ENCODE measurements around the gene MYLK4. TPM values are rescaled to one million over a fixed set of nuclear protein-coding genes. Genes with fewer than 3 reads are reported as not detected.
"Not testable (repeated sequence)": the region's sequence is repeated elsewhere in the genome, so short reads cannot be mapped to it uniquely, and the experiment has no call there.

The MYLK4 gene
- total RNA-seq, 2 experiments from 2014 or later, result 0.07 TPM; not detected in 1

DNA sequence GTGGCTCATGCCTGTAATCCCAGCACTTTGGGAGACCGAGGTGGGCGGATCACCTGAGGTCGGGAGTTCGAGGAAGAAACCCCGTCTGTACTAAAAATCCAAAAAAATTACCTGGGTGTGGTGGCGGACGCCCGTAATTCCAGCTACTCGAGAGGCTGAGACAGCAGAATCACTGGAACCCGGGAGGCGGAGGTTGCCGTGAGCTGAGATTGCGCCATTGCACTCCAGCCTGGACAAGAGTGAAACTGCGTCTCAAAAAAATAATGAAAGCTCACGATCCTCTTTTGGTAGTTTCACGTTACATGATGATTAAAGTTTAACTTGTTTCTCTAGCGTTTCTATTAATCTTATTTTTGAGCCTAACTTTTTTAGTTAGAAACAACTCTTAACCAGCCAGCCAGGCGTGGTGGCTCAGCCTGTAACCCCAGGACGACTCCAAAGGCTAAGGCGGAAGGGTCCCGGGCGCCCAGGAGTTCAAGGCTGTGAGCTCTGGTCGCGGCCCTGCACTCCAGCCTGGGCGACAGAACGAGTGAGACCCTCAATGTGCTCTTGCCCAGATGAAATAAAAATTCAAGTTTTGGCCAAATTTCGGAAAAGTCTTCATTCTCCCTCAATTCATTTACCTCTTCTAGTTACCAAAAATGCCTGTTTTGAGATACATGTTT lies 13.3 kb upstream of the MYLK4 start:
- H3K4me1 Mint-ChIP-seq (ENCODE audit: low read depth), result peaks cover 38% of the 10 kb centered on the region
- intact Hi-C loops (cut with micrococcal nuclease), result loop anchor here (2.0 to 10.0 kb wide), 3 partner anchors 77 to 1371 kb away; partner anchors contain the start of genes ECI2, GMDS and SERPINB1
- no peaks in the 10 kb centered on the region for H3K27me3 Mint-ChIP-seq (ENCODE audit: low read depth)
- H3K4me3 Mint-ChIP-seq, result peak overlapping the region; percentile 93
- DNase-seq, result no peak
- peaks cover 8% of the 10 kb centered on the region for H3K36me3 Mint-ChIP-seq (ENCODE audit: low read depth)
- CTCF ChIA-PET, result interaction anchor here (0.9 to 7.9 kb wide), 3 partner anchors 11 to 130 kb away, joined by 3 to 72 read pairs (median 4); partner anchors contain the start of gene MYLK4
- peak overlapping the region; percentile 96 for H3K27ac Mint-ChIP-seq
- no peaks in the 10 kb centered on the region for H3K9me3 Mint-ChIP-seq

DNA sequence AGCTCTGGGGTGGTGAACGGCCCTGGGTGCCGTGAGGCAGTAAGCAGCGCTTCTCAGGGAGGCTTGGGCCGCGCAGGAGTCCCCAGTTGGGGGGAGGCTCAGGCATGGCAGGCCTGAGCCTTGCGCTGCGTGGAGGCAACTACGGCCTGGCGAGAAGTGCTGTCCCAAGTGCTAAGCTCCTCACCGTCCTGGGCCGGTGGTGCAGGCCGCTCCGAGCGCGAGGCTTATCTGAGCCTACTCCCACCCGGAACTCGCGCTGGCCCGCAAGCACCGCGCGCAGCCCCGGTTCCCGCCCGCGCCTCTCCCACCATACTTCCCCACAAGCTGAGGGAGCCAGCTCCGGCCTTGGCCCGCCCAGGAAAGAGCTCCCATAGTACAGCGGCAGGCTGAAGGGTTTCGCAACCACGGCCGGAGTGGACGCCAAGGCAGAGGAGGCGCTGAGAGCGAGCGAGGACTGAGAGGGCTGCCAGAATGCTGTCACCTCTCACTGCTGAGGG lies 12.7 kb upstream of the MYLK4 start:
- CTCF ChIA-PET, result interaction anchor here (0.6 to 7.9 kb wide), 6 partner anchors 10 to 227 kb away, joined by 3 to 72 read pairs (median 4); partner anchors contain the start of gene MYLK4
- no peaks in the 10 kb centered on the region for H3K9me3 Mint-ChIP-seq
- H3K36me3 Mint-ChIP-seq (ENCODE audit: low read depth), result peaks cover 6% of the 10 kb centered on the region
- peaks cover 34% of the 10 kb centered on the region for H3K4me1 Mint-ChIP-seq (ENCODE audit: low read depth)
- H3K4me3 Mint-ChIP-seq, result peak overlapping the region; percentile 24
- no peak overlapping the region for H3K27ac Mint-ChIP-seq
- DNase-seq, result no peak
- no peaks in the 10 kb centered on the region for H3K27me3 Mint-ChIP-seq (ENCODE audit: low read depth)
- intact Hi-C loops (cut with micrococcal nuclease), result loop anchor here (10.0 kb wide), 2 partner anchors 519 to 1371 kb away; partner anchors contain the start of genes ECI2 and GMDS

DNA sequence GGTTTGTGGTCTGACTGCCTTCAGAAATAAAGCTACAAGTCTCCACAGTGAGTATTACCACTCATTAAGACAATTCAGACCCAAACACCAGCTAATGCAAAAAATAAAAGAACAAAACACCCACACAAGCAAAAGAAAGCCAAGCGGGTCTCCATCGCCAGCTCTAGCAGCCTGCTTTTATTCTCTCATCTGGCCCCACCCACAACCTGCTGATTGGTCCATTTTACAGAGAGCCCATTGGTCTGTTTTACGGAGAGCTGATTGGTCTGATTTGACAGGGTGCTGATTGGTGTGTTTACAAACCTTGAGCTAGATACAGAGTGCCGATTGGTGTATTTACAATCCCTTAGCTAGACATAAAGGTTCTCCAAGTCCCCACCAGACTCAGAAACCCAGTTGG lies 12.1 kb upstream of the MYLK4 start:
- H3K27me3 Mint-ChIP-seq (ENCODE audit: low read depth); H3K4me3 Mint-ChIP-seq; H3K27ac Mint-ChIP-seq; H3K9me3 Mint-ChIP-seq; H3K36me3 Mint-ChIP-seq (ENCODE audit: low read depth): not testable (repeated sequence)
- peaks cover 29% of the 10 kb centered on the region for H3K4me1 Mint-ChIP-seq (ENCODE audit: low read depth)
- intact Hi-C loops (cut with micrococcal nuclease), result loop anchor here (10.0 kb wide), 2 partner anchors 518 to 1372 kb away; partner anchors contain the start of genes ECI2 and GMDS
- peak; percentile 39 for DNase-seq
- CTCF ChIA-PET, result interaction anchor here (0.6 to 7.9 kb wide), 4 partner anchors 13 to 227 kb away, joined by 3 to 72 read pairs (median 4); partner anchors contain the start of gene MYLK4

DNA sequence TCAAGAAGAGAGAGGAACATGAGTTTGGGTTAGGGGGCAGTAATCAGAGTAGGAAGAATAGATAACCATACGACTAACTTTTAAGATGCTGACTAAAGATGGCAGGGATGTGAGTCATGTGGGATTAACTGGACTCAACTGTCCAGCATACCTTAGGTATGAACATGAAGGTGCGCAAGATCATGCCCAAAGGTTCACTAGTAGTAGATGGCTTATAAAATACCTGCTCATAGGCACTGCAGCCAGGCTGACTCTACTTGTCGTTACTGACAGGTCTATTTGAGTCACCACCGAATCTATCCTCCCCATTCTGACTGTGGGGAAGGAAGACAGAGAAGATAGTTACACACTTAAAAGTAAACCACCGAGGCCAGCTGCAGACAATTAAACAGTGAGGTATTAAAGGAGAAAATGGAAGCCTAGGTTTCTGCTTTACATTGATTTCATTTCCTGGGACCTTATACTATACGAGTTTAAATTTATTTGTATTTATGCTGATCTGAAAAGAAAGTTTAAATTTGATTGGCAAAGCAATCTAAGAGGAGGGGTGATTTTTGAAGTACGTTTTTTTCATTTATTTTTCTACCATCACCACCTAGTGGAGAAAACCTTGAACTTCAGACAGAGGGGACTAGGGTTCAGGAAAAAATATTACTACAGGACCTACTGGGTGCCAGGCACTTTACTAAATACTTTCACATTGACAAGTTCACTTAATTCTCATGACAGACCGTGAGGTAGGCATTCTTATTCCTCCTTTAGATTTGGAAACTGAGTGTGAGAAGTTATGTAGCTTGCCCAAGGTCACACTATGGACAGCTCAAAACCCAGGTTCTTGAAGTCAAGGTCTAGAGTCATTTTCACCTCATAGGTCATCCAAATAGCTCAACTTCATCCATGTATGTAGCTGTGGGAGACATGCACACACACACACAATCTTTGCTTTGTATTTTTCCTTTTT lies 10.4 kb upstream of the MYLK4 start:
- DNase-seq, result peak; percentile 62
- Mint-ChIP-seq H3K27ac (peak overlapping the region; percentile 27), H3K4me3 (peak overlapping the region; percentile 63), H3K4me1 (ENCODE audit: low read depth) (peaks cover 20% of the 10 kb centered on the region), H3K27me3 (ENCODE audit: low read depth) (peaks cover 5% of the 10 kb centered on the region), H3K36me3 (ENCODE audit: low read depth) (no peaks in the 10 kb centered on the region), H3K9me3 (no peaks in the 10 kb centered on the region)
- CTCF ChIA-PET, result interaction anchor here (0.6 to 7.9 kb wide), 6 partner anchors 12 to 548 kb away, joined by 3 to 72 read pairs (median 4); partner anchors contain the start of gene MYLK4
- intact Hi-C loops (cut with micrococcal nuclease), result loop anchor here (1.0 to 10.0 kb wide), 4 partner anchors 23 to 1374 kb away; partner anchors contain the start of genes ECI2 and GMDS

DNA sequence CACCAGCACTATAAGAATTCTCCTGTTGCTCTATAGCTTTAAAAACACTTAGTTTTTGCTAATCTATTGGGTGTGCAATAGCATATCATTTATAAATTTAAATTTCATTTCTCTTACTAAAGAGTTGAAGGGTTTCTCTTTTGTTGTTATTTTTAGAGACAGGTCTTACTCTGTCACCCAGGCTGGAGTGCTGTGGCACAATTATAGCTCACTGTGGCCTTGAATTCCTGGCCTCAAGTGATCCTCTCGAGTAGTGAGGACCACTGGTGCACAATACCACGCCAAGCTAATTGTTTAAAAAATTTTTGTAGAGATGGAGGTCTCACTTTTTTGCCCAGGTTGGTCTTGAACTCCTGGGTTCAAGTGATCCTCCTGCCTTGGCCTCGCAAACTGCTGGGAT lies 8.3 kb upstream of the MYLK4 start:
- CTCF ChIA-PET, result interaction anchor here (1.3 to 7.9 kb wide), 3 partner anchors 9 to 1163 kb away, joined by 4 to 72 read pairs (median 6); partner anchors contain the start of gene MYLK4

DNA sequence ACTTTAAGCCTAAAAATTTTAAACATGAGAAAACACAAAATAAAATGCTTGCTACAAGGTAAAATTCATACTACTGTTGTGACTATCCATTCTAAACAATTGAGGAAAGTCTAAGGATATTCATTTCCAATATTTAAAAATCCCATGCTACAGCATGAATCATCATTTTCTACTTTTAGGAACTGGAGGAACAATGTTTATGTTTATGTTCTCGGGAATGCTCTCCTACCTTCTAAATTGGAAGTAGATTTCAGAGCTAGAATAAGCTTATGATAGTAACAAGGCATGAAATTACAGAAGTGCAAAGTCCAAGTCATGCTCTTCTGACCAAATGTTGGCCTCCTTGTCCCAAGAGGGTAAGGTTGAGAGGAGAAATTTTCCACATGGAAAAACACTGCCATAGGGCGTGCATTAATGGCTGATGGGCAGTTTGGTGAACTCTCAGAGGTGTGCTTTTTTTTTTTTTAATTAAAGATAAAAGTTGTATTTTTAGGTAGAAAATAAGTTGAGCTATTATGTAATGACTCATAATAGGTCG lies 6.0 kb upstream of the MYLK4 start:
- Mint-ChIP-seq H3K4me3 (no peak overlapping the region), H3K27me3 (ENCODE audit: low read depth) (peaks cover 10% of the 10 kb centered on the region), H3K27ac (no peak overlapping the region), H3K36me3 (ENCODE audit: low read depth) (no peaks in the 10 kb centered on the region), H3K4me1 (ENCODE audit: low read depth) (peaks cover 10% of the 10 kb centered on the region), H3K9me3 (no peaks in the 10 kb centered on the region)
- CTCF ChIA-PET, result interaction anchor here (1.6 to 7.9 kb wide), 2 partner anchors 7 to 19 kb away, joined by 4 to 72 read pairs; partner anchors contain the start of gene MYLK4
- DNase-seq, result no peak
- intact Hi-C loops (cut with micrococcal nuclease), result no loop called here

More for the DNA sequence above, 8.3 kb upstream of the MYLK4 start:
- H3K27me3 Mint-ChIP-seq (ENCODE audit: low read depth), result peaks cover 7% of the 10 kb centered on the region
- no peak overlapping the region for H3K4me3 Mint-ChIP-seq
- peaks cover 13% of the 10 kb centered on the region for H3K4me1 Mint-ChIP-seq (ENCODE audit: low read depth)
- H3K36me3 Mint-ChIP-seq (ENCODE audit: low read depth), result no peaks in the 10 kb centered on the region
- intact Hi-C loops (cut with micrococcal nuclease), result no loop called here
- H3K9me3 Mint-ChIP-seq, result no peaks in the 10 kb centered on the region
- no peak overlapping the region for H3K27ac Mint-ChIP-seq
- DNase-seq, result no peak

DNA sequence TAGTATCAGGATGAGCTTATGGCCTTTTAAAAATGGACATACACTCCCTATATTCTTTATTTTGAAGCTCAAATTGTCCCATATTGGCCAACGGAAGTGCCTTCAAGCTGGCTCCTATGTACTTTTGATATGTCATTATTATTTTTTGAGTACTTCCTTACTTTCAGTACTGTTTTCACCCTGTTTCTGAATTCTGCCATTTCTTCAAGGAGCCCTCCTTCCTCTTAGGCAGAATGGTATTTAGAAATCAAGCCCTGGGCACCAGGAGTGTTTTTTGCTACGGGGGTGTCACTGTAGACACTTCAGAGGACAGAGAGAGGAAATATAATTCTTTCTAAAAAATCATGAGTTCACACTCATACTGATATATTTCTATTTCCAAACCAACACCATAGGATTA lies 5.5 kb upstream of the MYLK4 start:
- peaks cover 10% of the 10 kb centered on the region for H3K27me3 Mint-ChIP-seq (ENCODE audit: low read depth)
- H3K9me3 Mint-ChIP-seq, result no peaks in the 10 kb centered on the region
- CTCF ChIA-PET, result interaction anchor here (1.6 kb wide), 1 partner anchor 18 kb away, joined by 4 read pairs; no protein-coding TSS in a partner anchor
- intact Hi-C loops (cut with micrococcal nuclease), result no loop called here
- peaks cover 7% of the 10 kb centered on the region for H3K4me1 Mint-ChIP-seq (ENCODE audit: low read depth)
- H3K36me3 Mint-ChIP-seq (ENCODE audit: low read depth), result no peaks in the 10 kb centered on the region
- H3K4me3 Mint-ChIP-seq, result no peak overlapping the region
- H3K27ac Mint-ChIP-seq, result no peak overlapping the region
- no peak for DNase-seq

DNA sequence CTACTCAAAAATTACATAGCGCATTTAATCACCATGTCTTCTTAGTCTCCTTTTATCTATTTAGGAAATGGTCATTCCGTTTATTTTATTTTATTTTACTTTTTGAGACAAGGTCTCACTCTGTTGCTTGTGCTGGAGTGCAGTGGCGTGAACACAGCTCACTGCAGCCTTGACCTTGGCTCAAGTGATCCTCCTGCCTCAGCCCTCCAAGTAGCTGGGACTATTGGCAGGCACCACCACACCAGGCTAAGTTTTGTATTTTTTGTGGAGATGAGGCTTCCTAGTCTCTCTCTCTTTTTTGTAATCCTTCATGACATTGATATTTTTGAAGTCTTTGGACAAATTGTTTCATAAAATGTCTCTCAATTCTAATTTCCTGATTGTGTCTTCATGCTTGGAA lies 4.7 kb upstream of the MYLK4 start:
- no peak overlapping the region for H3K4me3 Mint-ChIP-seq
- H3K27me3 Mint-ChIP-seq (ENCODE audit: low read depth), result peaks cover 15% of the 10 kb centered on the region
- H3K4me1 Mint-ChIP-seq (ENCODE audit: low read depth), result no peaks in the 10 kb centered on the region
- no peaks in the 10 kb centered on the region for H3K9me3 Mint-ChIP-seq
- no peak overlapping the region for H3K27ac Mint-ChIP-seq
- CTCF ChIA-PET, result interaction anchor here (1.6 kb wide), 1 partner anchor 17 kb away, joined by 4 read pairs; no protein-coding TSS in a partner anchor
- no peak for DNase-seq
- intact Hi-C loops (cut with micrococcal nuclease), result no loop called here
- no peaks in the 10 kb centered on the region for H3K36me3 Mint-ChIP-seq (ENCODE audit: low read depth)

DNA sequence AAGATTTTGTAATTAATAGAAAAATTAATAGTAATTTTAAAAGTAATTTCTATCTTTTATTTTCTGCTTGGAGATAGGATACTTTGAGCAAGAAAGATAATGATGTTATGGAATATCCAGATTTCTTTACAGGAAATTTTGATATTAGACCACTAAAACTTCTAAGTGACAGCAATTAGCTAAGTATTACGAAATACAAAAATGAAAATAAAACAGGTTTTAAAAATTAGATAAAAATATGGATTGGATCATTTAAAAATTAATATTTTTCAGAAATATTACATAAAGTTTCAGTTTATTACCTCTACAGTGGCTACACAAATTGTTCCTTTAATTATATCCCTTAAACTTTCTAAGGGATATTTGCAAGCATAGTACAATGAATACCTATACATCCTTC lies 4.2 kb upstream of the MYLK4 start:
- intact Hi-C loops (cut with micrococcal nuclease), result no loop called here
- H3K4me3 Mint-ChIP-seq, result no peak overlapping the region
- no peaks in the 10 kb centered on the region for H3K9me3 Mint-ChIP-seq
- H3K4me1 Mint-ChIP-seq (ENCODE audit: low read depth), result no peaks in the 10 kb centered on the region
- no peak overlapping the region for H3K27ac Mint-ChIP-seq
- H3K36me3 Mint-ChIP-seq (ENCODE audit: low read depth), result no peaks in the 10 kb centered on the region
- no peak for DNase-seq
- peaks cover 15% of the 10 kb centered on the region for H3K27me3 Mint-ChIP-seq (ENCODE audit: low read depth)
- CTCF ChIA-PET, result no interaction called here

DNA sequence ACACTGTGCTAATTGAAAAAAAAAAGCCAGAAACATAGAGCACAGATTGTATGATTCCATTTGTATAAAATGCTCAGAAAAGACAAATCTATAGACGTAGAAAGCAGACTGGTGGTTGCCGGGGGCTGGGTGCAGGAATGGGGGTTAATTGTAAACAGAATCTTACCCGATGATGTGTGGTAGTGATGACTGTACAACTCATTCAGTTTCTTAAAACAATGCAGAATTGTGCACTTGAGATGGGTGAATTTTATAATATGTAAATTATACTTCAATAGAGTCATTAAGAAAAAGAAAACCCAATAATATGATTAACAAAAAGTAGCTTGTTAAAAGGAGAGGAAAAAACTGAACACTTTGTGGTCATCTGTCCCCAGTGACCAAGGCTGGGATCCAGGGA lies 3.7 kb upstream of the MYLK4 start:
- no peaks in the 10 kb centered on the region for H3K9me3 Mint-ChIP-seq
- no peaks in the 10 kb centered on the region for H3K36me3 Mint-ChIP-seq (ENCODE audit: low read depth)
- H3K27me3 Mint-ChIP-seq (ENCODE audit: low read depth), result peaks cover 15% of the 10 kb centered on the region
- H3K4me1 Mint-ChIP-seq (ENCODE audit: low read depth), result no peaks in the 10 kb centered on the region
- CTCF ChIA-PET, result no interaction called here
- no peak overlapping the region for H3K4me3 Mint-ChIP-seq
- DNase-seq, result no peak
- H3K27ac Mint-ChIP-seq, result no peak overlapping the region
- intact Hi-C loops (cut with micrococcal nuclease), result no loop called here

DNA sequence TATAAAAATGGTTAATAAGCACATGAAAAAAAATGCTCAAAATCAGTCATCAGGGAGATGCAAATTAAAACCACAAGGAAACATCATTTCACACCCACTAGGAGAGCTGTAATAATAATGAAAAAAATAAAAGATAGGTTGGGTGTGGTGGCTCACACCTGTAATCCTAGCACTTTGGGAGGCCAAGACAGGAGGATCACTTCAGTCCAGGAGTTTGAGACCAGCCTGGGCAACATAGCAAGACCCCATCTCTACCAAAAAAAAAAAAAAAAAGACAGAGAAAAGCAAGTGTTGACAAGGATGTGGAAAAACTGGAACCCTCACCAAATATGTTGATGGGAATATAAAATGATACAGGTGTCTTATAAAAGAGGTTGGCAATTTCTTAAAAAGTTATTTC lies 3.0 kb upstream of the MYLK4 start:
- H3K27me3 Mint-ChIP-seq (ENCODE audit: low read depth), result peaks cover 15% of the 10 kb centered on the region
- no peaks in the 10 kb centered on the region for H3K36me3 Mint-ChIP-seq (ENCODE audit: low read depth)
- intact Hi-C loops (cut with micrococcal nuclease), result no loop called here
- no peak overlapping the region for H3K4me3 Mint-ChIP-seq
- H3K9me3 Mint-ChIP-seq, result no peaks in the 10 kb centered on the region
- DNase-seq, result no peak
- H3K27ac Mint-ChIP-seq, result no peak overlapping the region
- no peaks in the 10 kb centered on the region for H3K4me1 Mint-ChIP-seq (ENCODE audit: low read depth)
- CTCF ChIA-PET, result interaction anchor here (1.0 to 1.2 kb wide), 2 partner anchors 10 to 16 kb away, joined by 4 to 6 read pairs; no protein-coding TSS in a partner anchor

All from activated naive CD4-positive, alpha-beta T cell treated with anti-CD3 and anti-CD28 coated beads for 36 hours (primary cell).